GM21576 (cell line): ENCODE measurements around the gene THBS2.
"Not testable (repeated sequence)": the region's sequence is repeated elsewhere in the genome, so short reads cannot be mapped to it uniquely, and the experiment has no call there.

Source experiments
- ATAC-seq: cut with Tn5 transposase; IDR thresholded peaks from one replicate; pipeline ENCODE4 v1.9.1; 2021; ENCODE audit warnings: mild to moderate bottlenecking, moderate library complexity; ENCODE audit not compliant: unreplicated experiment

Gene THBS2

DNA sequence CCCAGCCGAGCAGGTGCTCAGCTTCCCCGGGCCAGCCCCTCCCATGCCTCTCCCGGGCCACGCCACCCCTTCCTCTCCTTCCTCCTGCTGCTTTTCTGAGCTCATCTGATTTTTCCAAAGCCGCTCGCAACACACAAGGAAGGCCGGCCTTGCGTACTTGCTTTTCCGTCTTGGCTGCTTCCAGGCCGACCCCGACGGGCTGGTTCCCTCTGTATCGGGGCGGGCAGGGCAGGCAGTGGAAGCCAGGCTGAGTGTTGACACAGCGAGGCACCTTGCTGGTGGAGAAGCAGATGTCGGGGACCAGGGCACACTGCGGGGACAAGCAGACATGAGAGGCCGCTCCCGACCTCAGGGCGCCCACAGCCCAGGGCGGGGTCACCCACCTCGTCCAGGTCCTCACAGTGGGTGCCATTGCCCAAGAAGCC lies 21.1 kb downstream of the THBS2 start:
- no peak for ATAC-seq

DNA sequence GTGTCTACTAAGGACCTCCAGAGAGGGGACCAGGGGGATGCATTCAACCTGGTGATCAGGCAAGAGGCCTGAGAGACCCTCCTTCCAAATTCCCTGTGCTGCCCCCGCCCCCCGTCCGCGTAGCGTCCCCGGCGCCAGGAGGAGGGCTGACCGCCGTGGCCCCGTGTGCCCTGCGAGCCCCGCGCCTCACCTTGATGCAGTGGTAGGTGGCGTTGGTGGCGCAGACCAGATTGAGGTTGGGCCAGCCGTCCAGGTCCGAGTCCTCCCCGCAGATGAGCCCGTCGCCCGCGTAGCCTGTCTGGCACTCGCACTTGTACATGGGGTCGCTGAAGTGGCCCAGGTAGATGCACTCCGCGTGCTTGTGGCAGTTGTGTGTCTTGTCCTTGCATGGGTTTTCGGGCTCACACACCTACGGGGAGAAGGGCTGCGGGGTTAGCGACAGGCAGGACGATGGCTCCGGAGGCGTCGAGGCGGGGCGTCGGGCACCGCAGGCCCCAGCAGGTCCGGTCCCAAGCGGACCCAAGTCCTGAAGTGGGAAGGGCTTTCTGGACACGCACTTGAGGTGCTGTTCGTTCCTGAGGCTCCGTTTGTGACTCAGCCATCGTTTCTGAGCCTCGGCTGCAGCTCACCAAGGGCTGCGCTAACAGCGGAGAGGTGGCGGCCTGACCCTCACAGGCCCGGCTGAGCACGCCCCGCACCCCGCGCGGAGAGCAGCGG lies 21.7 kb downstream of the THBS2 start:
- ATAC-seq, result no peak

DNA sequence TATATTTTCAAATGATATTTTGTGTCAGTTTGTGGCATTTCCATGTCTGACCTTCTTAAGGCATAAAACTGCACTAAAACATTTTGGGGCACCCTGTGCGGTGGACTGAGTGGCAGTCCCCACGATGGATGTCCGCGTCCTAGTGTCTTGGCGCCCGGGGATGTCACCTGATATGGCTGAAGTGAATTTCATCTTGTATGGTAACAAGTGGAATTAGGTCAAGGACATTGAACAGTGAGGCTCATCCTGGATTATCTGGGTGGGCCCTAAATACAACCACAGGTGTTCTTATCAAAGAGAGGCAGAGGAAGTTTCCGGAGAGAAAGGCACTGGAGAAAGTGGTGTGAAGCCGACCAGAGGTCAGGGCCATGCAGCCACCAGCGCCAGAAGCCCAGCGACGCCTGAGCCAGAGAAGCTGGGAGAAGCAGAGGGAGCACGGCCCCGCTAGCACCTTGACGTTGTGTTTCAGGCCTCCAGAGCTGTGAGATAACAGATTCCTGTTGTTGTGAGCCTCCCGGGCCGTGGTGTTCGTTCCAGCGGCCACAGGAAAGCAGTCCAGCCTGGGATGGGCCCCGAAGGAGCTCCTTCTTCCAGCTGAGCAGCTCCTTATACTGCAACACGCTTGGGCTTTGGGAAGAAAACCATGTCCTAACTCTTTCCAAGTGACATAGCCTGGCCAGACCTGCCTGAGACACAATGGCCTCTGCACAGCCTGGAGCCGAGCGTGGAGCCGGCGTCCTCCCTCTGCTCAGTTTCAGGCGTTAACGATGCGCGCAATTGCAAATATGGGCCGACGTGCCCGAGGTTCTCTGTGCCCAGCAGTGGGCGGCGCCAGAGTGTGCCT lies 22.5 kb downstream of the THBS2 start:
- ATAC-seq, result no peak

DNA sequence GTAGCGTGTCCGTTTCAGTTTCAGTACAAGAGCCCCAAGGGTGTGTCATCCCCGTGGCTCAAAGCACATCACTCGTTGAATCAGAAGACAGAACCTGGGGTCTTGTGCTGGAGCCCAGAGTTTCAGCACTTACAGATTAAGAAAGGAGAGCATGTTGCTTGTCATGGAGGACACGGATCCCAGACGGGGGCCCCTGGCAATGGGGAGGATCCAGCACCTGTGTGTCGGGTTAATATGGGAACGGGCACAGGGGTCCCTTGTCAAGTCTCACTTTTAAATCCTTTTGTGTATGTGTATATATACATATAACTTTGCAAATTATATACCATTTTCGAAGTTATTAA lies 23.4 kb downstream of the THBS2 start:
- no peak for ATAC-seq

DNA sequence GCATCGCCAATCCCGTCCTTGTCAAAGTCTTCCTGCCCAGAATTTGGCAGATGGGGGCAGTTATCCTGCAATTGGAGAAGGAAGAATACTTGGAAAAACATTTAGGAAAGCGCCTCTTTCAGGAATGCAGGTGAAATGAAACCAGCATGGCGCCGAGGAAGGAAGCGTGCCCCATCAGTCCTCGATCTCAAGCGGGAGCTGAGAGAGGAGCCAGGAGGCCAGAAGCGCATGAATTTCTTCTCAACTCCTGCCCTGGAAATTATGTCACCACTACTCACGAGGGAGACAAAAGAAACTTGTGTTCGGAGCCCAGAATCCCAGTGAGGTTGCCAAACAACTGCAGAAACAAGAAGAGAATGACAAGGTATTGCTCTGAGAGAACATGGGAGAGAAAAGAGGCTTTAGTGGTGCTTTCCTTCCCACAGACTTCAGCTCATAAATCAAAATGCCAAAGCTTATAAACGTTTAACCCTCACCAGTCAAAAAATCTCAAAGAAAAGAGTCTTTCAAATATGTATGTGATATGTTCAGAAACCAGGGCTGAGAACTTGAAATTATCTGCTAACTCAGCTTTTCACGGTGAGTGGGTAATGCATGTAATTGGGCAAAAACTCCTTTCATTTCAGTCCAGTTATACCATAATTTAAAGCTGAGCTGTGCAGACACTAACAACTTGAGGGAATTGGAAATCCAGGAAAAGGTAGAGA lies 23.9 kb downstream of the THBS2 start:
- no peak for ATAC-seq

DNA sequence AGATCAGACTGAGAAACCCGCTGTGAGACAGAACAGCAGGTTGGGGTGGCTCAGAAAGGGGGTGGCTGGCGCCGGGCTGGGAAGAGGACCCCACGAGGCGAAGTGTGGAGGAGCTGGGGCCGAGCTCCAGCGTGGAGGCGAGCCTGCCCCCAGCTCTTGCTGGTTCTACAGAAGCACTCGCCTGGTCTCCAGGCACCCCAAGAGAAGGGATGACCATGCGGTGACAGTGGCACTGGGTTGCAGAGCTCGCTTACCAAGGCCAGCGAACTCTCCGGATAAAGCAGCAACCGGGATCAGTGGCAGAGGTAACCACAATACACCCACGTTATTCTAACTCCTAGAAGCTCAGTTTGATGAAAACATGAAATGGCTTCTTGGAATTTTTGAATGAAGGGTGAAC lies 26.5 kb downstream of the THBS2 start:
- ATAC-seq, result no peak

DNA sequence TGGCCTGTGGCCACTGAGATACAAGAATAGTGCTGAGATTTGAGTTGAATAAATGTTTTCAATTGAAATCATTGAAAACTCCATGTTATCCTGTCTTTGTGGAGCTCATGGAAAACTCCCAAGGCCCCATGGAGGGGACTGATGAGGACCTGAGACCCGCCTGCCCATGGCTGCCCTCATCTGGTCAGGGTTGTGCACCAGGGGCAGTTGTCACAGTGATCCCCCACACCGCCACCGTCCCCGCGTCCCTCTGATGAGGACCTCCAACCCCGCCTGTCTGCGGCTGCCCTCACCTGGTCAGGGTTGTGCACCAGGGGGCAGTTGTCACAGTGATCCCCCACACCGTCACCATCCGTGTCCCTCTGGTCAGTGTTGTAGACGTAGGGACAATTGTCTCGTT lies 27.8 kb downstream of the THBS2 start:
- ATAC-seq, result no peak

DNA sequence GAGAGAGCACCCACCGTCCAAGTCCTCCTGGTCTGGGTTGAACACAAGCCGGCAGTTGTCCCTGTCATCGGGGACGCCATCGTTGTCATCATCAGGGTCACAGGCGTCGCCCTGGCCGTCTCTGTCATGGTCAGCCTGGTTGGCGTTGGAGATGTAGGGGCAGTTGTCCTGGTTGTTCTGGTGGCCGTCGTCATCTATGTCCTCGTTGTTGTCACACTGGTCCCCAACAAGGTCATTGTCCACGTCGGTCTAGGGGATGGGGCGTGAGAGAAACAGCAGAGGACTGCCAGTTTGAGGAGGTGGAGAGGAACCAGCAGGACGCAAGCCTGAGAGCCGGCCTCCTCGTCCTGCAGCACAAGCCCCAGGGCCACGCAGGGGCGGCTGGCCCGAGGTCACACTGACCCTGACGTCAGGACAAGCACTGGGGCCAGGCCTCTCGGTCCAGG lies 28.5 kb downstream of the THBS2 start:
- ATAC-seq, result no peak

DNA sequence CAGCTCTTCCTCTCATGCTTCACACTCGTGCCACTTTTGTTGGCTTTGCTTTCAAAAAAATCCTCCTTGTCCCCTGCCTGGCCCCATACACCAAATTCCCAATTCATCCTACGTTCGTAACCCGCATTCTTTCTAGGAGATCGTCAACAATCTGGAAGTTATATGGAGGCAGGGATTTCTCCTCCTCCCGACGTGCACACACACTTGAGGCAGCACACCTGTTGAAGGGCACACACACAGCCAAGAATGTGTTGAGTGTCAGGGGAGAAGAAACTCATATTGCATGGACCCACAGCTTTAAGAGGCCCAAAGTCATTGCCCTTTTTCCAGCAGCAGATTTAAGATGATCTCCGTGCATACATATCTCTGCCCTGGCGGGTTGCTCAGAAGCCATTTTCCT lies 28.9 kb downstream of the THBS2 start:
- ATAC-seq, result no peak

DNA sequence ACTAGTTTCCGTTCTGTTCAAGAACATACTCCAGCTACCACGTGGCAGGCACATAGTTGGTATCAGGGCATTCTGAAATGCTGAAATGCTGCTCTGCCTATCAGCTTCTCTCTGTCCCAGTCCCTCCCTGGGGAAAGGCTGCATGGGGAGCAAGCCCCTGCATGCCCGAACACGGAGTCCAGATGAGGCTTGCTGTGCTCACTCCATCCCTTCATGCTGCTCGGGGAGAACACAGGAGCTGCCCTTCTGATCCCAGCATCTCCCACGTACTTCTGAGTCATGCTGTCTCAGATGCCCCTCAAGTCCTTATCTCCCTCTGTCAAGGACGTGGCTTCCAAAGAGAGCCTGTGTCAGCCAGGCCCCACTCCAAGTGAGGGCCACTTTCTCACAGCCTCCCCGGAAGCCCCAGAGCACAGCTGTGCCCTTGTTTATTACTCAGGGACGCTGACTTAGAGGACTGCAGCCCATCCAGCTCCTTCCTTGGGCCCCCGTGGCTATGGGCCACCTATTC lies 29.4 kb downstream of the THBS2 start:
- no peak for ATAC-seq

DNA sequence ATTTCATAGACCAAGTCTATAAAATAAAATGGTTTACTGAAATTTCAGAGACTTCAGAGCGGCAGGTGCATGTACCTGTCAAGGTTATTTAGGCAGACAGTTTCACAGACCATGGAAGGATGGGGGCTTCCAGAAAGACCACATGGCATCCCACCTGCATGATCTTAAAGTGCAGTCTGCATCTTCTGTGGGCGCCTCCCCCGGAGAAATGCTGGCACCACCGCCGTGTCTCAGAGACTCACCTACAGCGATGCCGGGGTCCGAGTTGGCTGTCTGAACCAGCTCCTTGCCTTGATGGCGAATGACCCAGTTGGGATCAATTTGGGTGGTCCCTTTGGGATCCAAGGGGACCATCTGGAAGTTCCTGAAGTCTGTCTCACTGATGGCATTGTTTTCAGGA lies 30.6 kb downstream of the THBS2 start:
- ATAC-seq, result no peak

DNA sequence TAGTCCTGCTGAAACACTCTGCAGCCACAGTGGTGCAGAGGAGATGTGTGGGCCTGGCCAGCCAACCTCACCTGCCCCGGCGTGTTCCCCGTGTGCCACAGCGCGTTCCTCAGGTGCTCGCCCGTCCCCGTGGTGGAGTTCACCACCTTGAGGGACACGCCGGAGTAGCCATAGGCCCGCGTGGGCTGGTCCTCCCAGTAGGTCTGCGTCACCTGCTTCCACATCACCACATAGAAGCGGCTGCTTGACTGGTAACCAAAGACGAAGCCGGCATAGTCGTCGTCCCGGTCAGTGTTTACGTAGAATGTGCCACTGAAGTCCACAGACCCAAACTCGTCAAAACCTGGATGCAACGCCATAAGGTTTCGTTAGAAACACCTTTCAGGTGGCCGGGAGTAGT lies 31.5 kb downstream of the THBS2 start:
- no peak for ATAC-seq

DNA sequence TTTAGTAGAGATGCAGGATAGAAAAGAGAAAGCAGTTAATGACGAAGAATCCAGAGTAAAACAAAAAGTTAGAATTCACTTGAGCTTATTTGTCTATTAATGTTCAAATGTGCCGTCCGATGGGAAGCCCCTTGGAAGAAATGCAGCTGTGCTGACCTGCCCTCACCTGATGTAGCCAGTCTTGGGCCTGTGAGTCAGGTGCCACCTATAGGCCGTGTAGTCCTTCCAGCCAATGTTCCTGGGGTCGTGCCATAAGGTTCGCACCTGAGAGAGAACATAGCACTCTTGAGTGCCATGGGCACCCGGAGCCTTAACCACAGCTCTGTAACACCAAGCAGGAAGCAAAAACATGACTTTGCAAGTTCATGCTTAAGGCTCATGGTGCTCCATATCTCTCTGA lies 32.4 kb downstream of the THBS2 start:
- no peak for ATAC-seq

DNA sequence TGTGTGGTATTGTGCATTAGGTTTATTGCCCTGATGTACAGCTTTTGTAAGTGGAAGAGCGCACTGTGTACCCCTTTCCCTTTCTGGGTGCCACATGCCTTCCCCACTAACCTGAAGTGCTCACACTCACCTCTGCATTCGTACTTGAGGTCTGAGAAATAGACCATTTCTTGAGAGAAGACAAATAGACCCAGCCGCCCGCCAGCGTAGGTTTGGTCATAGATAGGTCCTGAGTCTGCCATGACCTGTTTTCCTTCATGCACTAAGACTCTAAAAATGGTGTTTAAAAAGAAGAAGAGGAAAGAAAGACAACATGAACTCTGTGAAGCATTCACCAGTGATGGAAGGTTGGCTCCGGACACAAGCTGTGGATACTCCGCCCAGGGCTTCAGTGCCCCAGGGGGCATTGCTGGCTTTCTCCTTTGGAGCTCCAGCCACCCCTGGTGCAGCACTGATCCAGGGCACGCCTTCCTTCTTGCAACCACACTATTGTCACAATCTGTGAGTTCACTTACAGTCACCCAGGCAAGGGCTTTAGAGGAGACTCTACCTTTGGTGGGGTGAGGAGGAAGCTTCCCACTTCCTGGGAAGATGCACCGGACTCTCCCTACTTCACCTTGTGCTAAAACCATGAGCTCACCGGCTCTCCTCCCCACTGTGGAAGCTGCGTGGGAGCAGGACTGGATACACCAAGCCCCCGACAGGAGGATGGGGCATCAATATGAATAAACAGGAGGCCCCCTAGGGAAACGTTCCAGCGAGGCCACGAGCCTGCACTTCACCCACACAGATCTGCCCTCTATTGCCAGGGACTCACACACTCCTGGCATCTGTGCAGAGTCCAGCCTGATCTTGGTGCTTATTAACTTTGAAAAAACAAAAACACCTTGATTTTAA lies 33.3 kb downstream of the THBS2 start:
- ATAC-seq, result no peak

DNA sequence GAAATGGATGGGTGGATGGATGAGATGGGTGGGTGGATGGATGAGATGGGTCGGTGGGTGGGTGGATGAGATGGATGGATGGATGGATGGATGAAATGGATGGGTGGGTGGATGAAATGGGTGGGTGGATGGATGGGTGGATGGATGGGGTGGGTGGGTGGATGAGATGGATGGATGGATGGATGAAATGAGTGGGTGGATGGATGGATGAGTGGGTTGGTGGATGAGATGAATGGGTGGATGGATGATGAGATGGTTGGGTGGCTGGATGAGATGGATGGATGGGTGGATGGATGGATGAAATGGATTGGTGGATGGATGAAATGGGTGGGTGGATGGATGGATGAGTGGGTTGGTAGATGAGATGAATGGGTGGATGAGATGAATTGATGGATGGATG lies 35.7 kb downstream of the THBS2 start:
- no peak for ATAC-seq

DNA sequence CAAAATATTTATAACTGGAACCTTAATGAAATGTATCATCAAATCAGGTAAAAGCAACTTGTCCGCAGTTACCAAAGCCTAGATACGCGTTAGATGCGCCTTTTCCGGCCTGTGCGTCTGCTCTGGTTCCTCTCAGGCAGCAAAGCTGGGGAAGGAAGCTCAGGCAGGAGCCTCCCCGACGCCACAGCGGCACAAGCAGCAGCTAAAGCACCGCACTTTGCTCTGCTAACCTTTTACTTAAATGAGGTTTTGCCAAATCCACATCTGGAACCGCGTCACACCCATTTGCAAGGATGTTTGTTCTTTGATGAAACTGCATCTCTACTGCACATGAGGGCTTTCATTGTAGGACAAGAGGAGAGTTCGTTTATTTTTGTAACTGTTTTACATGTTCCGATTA lies 36.8 kb downstream of the THBS2 start:
- ATAC-seq, result no peak

DNA sequence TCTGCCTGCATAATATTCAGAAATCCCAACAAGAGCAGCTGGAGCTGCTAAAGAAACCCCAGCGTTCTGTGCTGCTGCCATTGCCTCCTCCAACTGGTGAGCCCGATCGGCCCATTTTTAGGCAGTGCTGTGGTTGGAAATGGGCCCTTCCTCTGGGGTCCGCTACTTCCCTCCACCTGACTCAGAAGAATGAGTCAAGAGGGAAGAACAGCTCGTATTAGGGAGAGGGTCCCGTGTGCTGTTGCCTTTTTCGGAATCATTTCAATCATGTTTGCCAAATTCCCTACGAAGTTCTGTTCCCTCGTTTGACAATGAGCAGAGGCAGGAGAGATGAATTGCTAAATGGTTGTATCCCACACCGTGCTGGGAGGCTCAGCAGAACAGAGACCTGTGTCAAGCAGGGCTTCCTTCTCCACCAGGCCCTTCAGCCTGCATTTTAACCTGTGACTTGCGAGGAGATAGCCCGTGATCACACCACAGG lies 38.4 kb downstream of the THBS2 start:
- ATAC-seq, result no peak

DNA sequence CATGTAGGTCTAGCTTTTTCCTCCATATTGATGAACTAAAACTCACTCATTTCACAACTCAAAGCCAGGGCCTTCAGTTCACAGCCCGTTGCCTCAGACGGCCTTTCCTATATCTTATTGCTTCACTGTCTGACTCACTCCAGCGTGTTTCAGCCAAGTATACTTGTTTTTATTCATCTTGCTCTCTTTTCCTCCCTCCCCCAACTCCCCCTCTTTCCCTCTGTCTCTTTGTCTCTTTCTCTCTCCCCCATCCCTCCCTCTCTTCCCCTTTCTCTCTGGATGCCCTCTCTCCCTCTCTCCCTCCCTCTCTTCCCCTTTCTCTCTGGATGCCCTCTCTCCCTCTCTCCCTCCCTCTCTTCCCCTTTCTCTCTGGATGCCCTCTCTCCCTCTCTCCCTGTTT lies 38.9 kb downstream of the THBS2 start:
- not testable (repeated sequence) for ATAC-seq

DNA sequence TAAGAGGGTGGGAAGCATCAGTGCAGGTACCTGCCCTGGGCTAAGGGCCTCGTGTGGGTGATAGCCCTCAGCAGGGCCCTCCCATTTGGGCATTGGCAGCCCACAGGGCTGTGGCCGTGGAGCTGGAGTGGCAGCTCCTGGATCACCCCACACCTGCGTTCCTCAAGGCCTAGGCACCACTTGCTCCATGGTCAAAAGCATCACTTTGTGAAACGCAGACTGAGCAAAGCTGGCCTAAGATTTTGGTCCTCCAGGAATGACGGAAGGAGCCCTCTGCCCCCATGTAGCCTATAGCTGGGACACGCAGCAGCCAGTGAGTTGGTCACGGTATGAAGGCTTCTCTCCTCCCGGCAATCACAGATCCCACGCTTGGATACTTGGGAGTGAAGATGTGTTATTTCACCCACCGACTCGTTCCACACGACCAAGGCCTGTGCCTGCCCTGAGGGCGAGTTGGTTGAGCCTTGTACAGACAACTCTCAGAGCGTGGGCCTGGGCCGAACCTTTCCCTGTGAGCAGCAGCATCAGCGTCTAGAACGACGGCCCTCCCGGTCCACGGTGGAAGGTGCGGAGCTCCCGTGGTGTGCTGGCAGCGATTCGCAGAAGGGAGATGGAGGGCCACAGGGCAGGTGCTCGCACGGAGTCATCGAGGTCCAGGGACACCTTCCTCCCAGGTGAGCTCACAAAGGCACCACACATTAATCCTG lies 39.7 kb downstream of the THBS2 start:
- ATAC-seq, result no peak
